NCI-H2171 treated with DMSO at 0.1 percent for 48 hours (cell line): ENCODE measurements around the gene HMCN1.
A peak's percentile ranks its signal among the peaks of the same experiment; 100 is the strongest.

Experiments
- DNase-seq: peaks from one replicate; lab custom pipeline; 2025; lab: John Stamatoyannopoulos, UW

Gene HMCN1

DNA sequence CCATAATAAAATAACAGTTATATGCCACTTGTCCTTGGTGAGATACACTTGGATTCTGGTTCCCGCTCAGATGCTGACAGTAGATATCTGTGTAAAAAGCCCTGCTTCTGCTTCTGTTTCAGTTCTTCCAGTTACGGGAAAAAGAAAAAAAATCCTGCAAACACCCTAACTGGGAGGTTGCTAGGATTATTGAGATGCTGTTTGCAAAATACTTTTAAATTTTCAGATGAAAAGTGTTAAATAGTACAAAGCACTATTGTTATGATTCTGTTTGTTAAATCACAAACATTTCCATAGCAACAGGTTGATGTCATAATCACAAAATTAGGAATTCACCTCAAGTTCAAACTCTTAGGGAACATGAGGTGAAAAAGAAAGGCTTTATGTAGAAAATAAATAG, 232.3 kb downstream of the HMCN1 start:
- no peak for DNase-seq

DNA sequence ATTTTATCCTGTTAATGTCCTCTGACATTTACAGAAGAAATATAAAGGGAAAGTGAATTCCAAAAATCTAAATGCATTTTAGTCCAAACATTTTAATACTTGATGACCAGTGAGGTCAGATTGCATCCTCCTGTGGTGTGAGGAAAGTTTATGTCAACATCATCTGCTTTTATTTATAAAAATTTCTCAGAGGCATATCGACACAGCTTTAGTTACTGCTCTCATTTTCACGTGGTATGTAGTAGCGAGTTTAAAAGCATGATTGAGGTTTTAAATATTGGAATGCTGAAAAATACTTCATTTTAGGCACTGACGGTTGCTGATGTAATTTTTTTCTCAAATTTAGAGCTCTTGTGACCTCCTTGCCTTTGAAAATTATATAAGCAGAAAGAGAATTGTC, 234.8 kb downstream of the HMCN1 start:
- no peak for DNase-seq

DNA sequence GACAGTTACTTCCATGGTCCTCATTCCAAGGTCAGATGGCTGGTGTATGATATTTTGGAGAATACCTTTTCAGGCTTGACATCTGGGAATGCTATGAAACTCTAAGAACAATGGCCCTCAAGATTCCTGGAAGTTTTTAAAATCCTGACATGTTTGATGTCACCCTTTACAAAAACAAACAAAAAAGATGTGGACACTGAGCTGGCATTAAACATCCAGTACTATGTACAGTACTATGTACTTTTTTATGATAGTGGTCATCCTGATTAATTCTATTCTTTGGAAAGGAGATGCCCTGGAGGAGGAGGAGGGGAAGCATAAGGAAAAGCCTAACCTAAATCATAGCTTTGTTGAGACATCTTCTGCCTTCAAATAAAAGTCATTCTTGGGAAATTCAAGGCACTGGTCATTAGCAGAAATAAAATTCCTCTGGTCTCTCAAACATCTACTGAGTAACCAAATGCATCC, 235.4 kb downstream of the HMCN1 start:
- no peak for DNase-seq

DNA sequence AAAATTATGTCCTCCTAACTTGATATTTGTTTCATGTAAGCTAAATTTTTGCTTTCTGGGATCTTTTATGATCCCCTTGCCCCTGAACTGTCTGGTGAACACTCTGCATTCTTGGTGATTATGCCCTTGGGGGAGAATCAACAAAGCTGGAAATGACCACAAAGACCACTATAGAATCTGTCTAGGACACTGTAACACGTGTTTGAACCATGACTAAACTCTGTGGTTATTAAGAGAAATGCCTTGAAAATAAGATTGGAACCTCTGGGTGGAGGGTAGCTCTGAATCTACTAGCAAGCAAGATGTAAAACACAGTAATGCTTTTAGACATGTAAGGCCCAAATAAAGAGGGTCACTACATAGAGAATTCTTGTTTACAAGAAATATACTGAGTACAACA, 237.5 kb downstream of the HMCN1 start:
- no peak for DNase-seq

DNA sequence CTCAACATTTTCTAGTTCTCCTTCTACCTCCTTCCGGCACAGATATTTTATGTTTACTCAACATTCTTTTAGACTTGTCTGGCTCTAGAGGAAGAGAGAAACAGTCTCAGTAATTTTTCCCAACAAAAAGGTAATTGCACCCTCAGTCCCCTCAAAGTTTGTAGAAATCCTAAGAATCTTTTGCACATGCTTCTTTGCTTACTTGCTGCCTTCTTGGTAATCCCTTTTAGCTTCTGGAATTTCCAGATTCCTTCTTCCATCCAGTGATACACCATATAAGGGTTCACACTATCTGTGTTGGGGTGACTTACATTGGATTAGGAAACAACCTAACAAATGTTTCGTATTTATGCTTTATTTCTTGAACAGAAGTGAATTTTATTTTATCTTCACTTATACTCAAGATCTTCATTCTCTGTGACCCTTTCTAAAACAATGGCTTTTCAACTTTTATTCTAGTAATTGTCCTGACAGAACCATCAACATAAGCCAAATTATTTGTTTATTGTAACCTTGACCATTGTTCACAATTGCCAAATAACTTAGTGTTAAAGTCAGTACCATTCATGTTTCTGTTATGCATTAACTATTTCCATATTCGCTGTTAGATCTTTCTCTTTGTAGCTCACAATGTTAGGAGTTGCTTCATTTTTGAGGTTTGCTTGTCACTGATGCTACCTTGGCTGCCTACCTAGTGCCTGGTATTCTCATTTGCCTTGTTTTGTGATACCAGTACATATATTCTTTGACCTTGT, 238.1 kb downstream of the HMCN1 start:
- DNase-seq = no peak

DNA sequence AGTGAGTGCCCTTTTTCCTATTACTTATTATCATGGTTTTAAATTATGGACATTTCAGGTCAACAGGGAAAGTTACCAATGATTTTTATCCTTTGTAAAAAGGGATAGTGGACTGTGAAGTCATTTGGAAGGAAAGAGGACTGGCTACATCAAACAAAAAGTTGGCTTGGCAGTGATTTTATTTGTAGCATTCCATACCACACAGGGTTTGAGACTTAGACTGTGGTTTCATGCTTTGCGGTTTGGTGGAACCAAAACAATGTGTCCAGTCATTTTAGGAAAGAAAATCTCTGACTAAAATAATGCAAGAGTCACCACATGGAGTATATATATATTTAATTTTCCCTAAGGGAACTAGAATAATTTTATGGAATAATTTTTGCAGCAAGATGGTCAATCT, 239.5 kb downstream of the HMCN1 start:
- DNase-seq = no peak

DNA sequence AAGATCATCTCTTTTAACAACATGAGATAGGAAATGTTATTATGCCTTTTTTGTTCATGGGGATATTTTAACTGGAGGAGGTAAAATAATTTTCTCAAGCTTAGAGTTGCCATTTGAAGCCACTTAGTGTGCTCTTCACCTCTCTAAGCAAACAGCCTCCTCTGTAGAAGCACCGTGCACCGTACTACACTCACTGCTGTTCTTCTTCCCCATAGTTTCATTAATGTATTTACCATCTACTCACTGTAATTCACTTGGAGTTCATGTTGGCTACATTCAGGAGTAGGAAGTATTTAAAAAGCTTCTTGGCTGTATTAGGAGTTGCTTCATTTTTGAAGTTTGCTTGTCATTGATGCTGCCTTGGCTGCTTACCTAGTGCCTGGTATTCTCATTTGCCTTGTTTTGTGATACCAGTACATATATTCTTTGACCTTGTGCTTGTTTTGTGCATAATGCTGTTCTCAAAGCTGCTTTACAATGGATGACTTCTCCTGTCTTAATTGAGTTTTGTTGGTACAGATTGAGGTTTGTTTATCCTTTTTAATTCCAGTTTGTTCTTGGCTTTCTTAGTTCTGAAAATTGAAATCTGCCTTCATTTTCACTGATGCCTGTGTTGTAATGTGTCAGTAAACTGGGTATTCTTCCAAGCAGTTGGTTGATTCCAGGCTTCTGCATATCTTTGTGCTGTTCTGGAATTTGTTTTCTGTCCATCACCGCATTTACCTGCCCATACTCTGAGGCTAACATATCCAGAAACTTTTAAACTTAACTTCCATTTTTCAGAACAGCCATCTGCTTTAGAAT, 240.4 kb downstream of the HMCN1 start:
- DNase-seq = no peak

DNA sequence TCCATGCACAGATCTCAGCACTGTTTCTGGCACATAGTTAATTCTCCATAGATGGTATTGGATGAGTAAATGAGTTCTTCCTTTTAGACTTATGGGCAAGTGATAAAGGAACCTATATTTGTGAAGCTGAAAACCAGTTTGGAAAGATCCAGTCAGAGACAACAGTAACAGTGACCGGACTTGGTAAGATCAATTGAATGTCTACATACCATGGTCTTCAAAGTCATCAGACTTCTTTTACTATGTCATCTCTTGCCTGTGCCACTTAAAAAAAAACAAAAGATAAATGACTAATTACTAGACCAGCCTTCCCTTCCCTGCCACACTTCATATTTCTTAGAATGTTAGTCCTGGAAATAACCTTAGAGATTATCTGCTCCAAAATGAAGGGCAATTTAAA, 246.7 kb downstream of the HMCN1 start:
- no peak for DNase-seq

DNA sequence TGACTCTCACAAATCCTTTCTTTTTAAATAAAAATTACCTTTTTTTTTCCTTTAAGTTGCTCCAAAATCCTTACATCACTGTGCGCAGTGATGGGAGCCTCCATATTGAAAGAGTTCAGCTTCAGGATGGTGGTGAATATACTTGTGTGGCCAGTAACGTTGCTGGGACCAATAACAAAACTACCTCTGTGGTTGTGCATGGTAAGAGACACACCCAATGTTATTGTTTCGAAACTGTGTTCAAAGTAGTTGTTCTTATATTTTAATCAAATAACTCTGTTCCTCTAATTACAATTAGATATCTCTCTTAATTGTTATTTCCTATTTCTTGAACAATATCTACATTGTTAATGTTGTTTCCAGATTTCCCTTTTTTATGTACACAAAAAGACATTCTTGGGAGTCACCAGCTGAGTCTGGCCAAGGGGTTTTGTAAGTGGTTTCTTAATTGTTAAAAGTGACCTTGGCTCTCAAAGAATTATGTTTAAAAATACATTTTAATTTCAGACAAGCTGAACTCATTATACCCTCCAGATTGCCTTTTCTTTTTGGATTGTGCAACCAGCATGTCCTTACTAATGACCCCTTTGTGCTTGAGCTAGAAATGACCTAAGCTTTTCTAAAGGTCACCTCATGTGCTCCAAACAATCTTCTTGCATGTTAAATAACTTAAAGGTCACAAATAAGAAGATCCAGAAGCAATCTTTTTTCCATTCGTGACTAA, 250.1 kb downstream of the HMCN1 start:
- no peak for DNase-seq

DNA sequence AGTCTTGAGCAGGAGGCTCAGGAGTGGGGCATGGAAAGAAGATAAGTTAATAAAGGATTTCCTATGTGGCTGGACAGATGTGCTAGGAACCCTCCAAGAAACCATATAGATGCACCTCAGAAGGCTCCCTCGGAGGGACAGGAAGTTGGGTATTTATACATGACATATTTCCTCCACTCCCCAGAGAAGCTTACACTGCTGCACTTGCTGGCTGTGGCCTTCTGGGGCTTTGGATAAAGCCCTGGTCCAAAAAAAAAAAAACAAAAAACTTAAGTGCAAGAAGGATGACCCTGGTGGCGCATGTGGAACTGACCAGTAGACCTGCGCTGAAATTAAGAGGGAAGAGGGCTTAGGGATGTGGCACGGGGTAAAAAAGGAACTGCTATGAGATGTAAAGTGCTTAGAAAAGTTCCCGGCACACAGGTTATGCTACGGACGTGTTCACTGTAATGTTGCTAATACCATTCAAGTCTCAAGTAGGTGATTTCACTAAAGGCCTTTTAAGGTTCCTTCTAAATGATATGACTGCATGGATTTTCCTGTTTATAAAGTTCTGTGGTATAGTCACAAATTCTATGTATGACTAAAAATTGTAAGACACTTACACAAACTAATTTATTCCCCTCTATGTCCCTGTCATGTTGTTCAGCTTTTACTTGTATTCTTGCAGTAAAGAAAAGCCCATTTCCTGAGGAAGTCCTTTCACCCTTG, 253.6 kb downstream of the HMCN1 start:
- DNase-seq = no peak

DNA sequence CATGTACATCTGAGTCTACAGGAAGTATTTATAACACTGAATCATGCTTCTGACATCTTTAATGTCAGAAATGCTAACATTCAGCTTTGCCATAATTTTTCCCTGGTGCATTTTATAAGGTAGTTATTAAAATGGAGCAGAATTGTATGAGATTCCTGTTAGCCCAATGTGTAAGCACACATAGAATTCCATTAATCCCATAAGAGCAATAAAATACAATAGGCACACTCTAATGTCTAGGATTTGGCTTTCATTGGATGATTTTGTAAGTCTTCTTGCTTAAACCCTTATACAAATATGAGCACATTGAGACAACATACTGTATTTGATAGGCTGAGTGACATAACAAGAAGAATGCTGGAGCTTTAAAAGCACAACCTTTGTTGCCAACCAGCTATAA, 256.4 kb downstream of the HMCN1 start:
- no peak for DNase-seq

DNA sequence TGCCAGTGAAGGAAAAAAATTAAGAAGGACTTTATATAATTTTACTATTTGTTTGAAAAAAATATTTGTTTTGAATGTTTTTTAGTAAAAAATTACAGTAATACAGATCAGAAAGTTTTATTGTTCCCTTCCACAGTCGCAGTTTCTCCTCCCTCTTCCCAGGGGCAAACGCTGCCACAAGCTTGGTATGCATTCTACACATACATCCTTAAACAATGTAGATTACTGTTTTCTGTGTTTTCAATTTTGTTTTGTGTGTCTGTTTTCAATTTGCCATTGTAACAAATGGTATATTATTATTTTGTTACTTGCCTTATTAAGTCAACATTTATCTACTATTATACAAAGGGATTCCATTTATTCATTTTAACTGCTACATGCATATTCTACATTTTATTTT, 257.1 kb downstream of the HMCN1 start:
- DNase-seq = no peak

DNA sequence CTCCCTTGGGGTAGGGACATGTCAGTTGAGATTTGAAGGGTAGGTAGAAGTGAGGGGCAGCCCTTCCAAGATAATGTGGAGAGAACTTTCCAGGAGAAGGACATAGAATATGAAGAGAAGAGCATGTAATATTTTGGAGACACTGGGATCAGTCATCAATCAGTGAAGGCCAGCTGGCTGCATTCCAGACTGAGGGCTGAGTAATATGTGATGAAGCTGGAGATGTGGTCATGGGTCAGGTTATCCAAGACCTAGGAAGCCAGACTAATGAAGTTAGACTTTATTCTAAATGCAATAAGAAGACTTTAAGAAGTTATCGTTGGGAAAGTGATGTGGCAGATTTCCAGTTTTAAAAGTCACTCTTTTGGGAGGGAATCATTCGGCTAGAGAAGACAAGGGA, 262.0 kb downstream of the HMCN1 start:
- no peak for DNase-seq

DNA sequence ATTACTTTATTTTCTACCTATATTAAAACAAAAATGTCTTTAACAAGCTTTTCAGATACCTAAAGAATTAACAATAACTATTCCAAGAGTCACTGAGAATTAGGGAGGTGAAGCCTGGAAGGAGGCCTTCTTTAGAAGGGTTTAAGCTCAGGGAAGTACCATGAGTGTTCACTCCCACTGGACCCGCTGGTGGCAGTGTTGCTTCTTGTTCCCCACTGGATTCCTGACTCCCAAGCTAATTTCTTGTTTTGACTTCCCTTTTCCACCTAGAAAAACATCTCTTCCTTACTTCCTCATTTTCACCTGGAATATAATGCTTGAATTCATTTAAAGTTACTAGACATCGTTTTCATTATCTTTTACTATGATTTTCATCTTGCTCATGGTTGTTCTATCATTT, 264.2 kb downstream of the HMCN1 start:
- no peak for DNase-seq

DNA sequence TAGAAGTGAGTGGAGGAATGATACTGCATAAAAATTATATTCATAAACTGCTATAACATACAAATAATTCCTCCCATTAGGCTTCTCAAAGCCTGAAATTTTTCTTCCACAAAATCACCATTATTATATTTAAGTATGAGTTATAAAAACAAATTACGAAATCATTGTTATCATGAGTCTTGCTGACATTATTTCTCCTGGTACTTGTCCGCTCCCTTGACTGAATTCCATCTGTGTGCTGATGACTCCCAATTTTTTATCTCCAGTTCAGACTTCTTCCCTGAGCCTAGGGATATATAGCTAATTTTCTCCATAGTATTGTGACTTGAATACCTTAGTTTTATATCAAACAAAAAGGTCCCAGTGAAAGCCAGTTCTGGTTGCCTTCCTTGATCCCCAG, 268.2 kb downstream of the HMCN1 start:
- no peak for DNase-seq

DNA sequence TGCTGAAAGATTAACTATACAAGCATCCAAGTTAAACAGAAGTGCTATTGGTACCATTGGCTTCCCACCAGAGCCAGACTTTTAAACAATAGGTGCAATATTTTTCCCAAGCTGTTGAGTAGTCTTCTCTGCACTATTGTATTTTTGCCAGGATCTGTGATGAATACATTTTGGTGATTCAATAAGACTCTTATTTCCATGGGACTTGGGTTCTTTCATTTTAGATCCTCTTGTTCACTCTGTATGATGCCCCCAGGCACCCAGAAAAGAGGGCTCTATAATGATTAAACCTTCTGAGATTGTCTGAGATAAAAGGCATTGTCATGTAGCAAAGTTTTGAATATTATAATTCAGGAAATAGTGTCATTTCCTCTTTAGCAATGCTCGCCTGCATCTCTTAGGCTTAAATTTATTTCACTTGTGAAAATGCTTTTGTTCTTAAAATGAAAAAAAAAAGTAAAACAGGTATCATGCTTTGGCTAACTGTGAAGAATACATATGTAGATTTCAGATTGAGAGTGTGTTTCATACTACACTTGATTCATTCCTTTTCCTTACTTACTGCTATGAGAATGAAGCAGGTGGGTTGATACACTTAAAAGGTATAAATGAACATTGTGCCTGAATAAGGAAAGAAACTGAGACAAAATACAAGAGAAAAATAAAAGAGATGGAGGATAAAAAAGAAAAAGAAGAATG, 275.0 kb downstream of the HMCN1 start:
- DNase-seq = no peak

DNA sequence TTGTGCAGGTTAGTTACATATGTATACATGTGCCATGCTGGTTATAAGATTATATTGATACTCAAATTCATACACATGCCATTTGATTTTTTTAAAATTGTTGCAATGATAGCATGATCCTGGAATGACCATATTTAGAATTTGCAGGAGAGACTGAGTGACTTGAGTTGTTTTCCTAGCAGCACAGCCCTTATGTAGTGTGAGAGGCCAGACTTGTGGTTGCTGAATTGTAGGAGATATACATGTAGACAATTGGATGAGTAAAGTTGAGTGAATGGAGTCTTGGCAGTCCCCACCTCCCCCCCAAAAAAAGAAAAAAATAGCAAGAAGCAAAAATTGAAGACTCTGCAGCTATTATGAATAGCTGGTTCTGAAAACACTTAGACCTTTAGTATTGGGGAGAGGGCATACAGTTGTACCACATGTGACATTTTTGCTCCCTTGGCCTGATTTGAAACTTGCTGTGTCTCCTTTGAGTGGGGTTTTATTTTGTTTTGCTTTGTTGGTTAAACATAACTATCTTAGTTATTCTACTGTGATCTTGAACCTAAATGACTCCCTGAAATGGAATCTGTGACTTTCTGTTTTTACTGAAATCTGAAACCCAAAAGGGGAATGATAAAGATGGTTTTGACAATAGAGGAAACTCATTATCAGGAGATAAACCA, 280.3 kb downstream of the HMCN1 start:
- DNase-seq = peak; percentile 8

DNA sequence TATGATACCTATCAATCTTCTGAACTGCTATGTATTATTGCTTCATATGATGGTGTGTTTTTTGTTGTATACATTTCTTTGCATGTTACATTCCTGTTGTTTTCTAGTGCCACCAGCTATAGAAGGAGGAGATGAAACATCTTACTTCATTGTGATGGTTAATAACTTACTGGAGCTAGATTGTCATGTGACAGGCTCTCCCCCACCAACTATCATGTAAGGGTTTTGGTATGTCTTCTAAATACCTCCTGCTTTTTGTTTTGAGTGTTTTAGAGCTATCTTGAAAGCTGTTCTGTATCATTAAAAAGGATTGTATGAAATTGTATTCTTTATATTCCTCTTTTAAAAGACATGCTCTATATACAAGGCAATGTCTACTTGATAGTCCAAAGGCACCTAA, 282.7 kb downstream of the HMCN1 start:
- no peak for DNase-seq

DNA sequence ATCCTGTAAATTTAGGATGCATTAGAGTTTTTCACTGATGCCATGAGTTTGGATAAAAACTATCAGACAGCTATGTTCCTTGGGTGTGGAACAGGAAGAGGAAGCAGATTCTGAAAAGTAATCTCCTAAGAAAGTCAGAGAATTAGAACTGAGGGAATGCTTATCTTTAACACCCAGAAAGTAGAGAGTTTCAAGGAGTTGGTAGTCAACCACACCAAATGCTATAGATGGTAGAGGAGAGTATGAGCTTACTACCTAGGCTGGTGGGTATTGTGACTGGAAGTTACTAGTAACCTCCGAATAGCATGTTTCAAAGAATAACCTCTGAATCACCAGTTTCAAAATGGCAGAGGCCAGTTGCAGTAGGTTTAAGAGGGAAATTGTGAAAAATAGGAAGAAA, 288.0 kb downstream of the HMCN1 start:
- DNase-seq = no peak

DNA sequence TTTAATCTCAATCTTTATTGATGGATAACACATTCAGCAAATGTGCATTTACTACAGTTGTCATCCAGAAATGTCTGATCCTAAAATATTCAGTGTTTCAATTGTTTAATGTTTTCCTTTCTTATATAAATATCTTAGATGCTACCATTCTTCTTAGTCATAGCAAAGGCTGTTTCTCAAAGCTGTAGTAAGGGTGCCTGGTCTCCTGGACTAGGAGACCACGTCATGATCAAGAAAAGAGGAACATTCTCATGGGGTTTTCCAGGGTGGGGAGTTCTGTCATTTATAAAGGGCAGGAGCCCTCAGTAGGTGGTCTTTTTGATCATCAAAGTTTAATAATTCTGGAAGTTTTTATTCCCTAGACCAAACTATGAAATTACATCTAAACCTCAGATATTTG, 292.8 kb downstream of the HMCN1 start:
- no peak for DNase-seq

DNA sequence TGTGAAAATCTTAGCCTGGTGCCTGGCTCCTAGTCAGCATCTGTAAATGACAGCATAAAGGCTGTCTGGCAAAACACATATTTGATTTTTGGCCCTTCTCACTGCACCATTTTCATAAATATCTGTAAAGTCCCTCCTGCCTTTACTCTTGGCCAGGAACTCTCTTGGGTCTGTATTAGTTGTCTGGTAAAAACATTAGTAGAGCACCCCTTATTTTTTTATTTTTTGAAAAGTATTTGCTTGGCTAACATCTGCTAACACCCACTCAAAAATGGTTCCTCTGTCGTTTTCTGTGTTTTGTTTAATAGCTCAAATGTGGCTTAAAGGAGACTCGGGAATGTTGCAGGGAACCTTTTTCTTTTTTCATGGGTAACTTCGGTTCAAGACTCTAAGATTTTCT, 293.4 kb downstream of the HMCN1 start:
- no peak for DNase-seq
